Measurements from ENCODE around the gene NSFL1C.
A peak's percentile ranks its signal among the peaks of the same experiment; 100 is the strongest.

NSFL1C gene

DNA sequence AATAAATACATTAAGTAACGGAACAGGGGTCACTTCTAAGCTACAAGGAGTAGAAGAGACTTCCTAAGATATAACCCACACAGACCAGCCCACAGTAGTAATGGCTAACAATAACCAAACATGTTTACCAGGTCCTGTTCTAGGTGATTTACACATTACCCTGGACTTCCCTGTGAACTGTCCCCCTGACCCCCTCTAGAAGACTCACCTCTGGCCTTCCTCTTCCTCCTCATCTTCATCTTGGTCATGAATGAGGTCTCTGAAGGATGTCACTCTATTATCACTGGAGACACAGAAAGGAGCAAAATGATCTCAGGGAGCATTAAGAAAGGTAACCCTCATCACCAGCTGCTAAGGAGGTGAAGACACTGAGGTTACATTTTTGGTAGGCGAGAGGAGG, 8.7 kb downstream of the NSFL1C start:
- no peak for DNase-seq

DNA sequence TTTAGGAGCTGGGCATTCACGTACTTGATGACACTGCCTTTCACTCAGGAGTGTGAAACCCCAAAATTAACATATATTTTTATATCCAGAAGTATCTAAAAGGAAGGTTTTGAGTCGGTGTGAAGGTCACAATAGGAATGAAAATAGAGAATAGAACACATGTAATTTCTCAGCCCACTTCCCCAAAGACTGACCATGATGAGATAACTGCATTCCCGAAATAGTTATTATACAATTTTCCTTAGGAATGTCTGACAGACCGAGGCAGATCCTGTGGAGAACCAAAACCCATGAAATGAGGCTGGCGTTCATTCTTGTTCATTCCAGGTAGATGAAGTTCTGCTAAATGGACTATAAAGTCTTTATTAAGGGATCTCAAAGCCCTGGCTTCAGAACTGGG, 10.3 kb downstream of the NSFL1C start:
- no peak for DNase-seq

DNA sequence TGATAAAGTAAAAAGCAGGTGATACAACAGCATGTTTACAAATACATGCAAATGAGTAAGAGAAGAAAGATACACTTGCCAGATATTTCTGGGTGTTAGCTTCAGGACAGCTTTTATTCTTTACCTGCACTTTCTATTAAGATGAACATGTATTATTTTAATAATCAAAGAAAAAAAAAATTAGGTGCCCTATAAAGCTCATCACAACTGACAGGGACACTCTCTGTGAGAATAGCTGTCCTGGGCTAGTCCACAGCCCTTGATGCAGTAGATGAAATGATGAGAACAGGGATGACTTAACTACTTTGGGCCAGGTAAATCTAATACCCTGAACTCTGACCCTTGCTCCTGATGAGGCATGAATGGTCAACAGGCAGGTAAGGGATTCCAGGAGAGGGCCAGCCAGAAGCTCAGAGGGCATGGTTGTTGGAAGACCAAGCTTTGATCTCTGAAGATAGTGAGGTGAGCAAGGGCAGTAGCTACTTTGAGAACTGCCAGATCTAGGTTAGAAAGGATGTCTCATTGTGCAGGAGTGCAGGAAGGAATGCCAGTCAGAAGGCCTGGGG, 15.6 kb downstream of the NSFL1C start:
- no peak for DNase-seq

- no peak for DNase-seq
Observed at GRCh38 chr20:1449370-1449769, 17.3 kb downstream of the NSFL1C start.

GRCh38 chr20:1448081-1448620, 18.5 kb downstream of the NSFL1C start:
- no peak for DNase-seq

GRCh38 chr20:1446536-1446935, 20.1 kb downstream of the NSFL1C start:
- no peak for DNase-seq

- no peak for DNase-seq
Observed at GRCh38 chr20:1443085-1443484, 23.6 kb downstream of the NSFL1C start.

DNA sequence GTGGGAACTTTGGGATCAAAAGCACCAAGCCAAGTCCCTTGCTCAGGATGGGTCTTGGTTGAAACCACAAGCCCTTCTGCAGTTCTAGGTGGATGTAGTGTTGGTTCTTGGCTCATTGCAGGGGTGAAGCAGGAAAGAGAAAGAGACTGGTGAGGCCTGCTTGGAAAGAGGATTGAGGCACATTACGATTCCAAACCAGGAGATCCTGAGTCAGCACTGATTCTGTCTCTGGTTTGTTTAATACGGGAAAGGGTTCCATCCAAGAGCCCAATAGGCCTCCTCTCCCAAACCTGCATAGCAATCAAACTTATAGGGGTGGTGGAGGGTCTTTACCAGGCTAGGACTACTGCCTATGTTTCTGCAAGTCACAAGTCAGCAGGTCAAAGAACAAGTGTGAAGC, 24.3 kb downstream of the NSFL1C start:
- no peak for DNase-seq

GRCh38 chr20:1441133-1441532, 25.5 kb downstream of the NSFL1C start:
- DNase-seq = no peak

GRCh38 chr20:1440024-1440423, 26.6 kb downstream of the NSFL1C start:
- DNase-seq = no peak

- no peak for DNase-seq
Observed at GRCh38 chr20:1438361-1438760, 28.3 kb downstream of the NSFL1C start.

DNA sequence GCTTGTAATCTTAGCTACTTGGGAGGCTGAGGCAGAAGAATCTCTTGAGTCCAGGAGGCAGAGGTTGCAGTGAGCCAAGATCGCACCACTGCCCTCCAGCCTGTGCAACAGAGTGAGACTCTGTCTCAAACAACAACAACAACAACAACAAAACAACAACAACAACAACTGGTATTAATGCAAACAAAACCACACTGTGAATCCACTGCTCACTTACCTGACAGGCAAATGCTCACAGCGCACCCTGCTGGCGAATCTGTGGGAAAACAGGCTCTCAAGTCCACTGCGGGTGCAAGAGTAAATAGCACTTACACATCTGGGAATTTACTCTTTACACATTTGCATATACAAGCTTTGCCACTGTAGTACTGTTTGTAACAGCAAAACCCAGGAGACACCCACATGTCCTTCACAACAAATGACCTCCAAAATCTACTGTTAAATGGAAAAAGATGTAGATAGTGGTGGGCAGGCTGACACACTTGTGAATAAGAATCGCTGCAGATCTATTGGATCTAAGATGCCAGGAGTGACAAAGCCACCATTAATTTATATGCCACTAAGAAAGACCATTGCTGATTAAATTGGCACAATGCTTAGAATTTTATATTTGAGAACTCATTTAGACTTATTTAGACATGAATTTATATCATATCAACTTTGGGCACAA, 29.3 kb downstream of the NSFL1C start:
- DNase-seq = peak; percentile 71

GRCh38 chr20:1436263-1436662, 30.4 kb downstream of the NSFL1C start:
- DNase-seq = no peak

DNA sequence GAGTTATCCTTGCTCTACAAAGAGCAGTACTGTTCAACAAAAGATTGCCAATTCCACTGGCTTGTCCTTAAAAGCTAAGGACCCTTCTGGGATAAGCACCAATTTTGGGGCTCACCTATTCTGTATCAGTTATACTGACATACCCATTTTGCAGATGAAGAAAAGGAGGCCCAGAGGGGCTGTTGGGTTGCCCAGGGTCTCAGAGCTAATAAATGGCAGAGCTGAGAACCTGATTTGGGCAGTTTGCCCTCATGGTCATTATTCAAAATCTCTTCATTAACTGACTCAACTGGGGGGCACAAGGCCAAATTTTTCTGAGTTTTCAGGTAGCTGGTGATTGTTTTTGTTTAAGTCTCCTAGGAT, 31.3 kb downstream of the NSFL1C start:
- DNase-seq = no peak

DNA sequence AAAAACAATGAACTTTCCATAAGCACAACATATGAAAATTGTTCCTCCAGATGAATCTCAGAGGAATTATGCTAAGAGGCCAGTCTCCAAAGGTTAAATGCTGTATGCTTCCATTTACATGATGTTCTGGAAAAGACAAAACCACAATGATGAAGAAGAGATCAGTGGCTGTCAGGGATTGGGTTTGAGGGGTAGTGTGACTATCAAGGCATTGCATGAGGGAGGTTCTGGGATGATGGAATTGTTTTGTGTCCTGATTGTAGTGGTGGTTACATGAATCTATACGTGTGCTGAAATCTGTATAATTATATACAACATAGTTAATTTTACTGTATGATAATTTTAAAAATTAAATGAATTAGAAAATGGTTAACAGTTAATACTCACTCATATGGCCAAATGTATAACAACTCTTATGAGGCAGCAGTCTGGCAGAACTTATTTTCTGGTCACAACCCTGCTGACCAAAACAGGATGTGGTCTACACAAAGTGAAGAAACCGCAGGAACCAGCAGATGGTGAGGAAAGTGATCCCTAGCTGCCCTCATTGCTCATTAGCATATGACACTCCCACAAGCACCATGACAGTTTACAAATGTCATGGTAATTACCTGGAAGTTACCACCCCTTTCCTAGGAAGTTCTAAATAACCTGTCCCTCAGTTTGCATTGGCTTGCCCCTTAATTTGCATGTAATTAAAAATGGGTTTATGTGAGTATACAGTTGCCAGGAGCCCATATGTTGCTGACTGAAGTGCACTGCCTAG, 31.9 kb downstream of the NSFL1C start:
- DNase-seq = peak; percentile 20

DNA sequence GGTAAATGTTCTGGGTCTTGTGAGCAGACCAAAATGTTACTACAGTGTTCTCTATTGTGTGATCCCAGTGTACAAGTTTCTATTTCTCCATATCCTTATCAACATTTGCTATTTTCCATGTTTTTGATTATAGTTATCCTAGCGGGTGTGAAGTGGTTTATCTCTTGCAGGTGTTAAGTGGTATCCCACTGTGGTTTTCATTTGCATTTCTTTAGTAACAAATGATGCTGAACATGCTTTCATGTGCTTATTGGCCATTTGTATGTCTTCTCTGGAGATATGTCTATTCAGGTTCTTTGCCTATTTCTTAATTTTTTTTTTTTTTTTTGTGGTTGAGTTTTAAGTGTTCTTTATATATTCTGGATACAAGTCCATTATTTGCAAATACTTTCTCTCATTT, 35.5 kb downstream of the NSFL1C start:
- DNase-seq = no peak

DNA sequence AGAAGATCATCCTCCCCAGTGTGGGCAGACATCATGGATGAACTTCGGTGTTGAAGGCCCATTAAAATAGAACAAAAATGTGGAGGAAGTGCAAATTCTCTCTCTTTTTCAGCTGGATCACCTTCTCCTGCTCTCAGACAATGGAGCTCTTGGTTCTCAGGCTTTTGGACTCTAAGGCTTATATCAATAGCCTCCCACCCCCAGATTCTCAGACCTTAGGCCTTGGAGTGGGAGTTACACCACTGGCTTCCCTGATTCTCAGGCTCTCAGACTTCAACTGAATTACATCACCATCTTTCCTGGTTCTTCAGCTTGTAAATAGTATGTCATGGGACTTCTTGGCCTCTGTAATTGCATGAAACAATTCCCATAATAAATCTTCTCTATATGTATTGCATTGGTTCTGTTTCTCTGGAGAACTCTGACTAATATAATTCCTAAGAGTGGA, 36.6 kb downstream of the NSFL1C start:
- DNase-seq = no peak

DNA sequence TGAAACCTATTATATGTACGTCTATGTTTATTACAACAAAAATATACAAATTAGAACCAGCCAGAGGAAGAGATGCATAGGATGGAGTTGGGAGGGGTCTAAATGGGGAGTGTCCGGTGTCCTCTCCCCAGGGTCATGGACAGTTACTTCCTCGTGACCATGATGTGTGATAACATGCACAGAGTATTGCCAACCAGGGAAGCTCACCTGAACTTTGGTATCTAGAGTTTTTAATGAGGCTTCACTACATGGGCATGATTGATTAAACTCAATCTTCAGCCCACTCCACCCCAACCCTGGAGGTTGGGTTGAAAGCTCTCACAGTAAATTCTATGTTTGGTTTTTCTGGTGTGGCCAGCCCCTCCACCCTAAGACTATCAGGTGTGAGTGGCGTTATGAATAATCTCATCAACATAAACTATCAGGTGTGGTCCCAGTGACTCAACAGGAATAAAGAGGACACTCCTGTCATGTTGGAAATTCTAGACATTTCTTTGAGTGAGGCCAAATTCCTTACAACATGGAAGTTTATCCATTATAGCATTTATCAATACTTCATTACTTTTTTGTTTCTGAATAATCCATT, 37.4 kb downstream of the NSFL1C start:
- no peak for DNase-seq

DNA sequence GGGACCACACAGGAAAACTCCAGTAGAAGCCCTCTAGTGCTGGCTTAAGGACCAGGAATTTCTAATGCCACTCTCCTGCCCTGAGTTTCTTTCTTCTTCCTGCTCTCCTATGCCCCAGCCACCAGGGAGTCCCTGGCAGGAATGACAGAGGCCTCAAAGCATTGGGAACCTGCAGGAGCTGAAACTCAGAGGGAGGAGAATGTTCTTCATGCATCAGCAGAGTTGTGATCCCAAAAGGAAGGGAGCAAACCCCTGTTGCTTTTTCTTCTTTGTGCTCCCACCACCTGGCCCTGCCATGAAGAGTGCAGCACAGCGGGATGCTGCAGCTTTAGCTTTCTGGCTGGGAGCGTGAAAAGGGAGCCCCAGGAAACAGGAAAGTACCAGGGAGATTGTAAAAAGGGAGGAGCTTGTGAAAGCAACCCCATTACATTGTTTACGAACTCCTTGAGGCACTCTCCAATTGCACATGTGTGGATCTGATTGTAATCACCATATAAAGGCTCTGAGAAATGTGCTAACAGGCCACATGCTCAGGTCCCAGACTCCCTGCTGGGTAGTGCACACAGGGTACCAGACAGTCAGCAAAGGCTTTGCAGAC, 39.1 kb downstream of the NSFL1C start:
- DNase-seq = no peak

DNA sequence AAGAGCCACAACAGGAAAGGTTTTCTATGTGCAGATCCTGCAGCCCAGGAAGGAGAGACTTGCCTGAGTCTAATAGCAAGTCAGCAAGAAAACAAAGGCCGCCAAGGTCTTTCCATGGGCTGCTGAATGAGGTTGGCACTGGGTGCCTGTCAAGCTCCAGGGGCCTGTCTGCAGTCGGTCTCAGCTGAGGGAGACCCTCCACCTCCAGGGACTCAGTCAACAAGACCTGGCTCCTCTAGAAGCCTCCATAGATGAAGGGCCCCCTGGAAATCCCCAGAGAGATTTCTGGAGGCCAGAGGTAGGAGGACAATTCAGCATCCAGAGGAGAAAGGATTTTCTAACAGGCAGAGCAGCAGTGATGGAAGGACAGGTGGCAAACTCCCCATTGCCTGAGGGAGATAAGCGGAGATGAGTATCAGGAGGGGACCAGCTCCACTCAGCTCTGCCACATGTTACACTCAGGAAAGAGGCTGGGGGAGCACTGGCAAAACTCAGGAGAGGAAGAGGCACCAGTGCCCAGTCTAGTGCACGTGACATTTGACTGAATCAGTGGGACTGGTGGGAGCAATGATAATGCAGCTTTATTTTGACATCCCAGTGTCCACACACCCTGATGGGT, 40.3 kb downstream of the NSFL1C start:
- no peak for DNase-seq

DNA sequence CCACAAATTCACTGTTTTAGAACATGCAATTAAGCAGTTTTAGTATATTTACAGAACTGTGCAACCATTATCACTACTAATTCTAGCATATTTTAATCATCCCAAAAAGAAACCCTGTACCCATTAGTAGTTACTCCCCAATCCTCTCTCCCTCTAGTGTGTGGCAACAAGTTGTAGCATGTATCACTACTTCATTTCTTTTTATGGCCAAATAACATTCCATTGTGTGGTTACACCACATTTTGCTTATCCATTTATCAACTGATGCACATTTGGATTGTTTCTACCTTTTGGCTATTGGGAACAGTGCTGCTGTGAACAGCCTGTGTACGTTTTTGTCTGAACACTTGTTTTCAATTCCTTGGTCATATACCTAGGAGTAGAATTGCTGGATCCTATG, 42.3 kb downstream of the NSFL1C start:
- no peak for DNase-seq

DNA sequence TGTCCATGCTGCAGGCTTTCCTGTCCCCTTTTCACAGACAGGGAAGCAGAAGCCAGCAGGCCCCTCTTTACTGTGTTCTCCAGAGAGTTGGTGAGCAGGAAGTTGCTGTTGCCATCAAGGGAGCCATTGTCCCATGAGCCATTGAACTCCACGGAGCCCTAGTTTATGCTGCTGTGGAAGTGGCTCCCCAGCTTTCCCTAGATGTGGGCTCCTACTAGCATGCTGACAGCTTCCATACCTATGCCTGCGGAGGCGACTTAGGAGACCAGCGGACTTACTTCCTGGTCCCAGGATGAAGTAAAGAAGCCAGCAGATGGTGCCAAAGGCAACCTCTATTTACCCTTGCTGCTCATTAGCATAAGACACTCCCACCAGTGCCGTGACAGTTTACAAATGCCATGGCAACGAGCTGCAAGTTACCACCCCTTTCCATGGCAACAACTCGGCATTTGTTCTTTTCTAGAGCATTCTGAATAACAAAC, 43.0 kb downstream of the NSFL1C start:
- DNase-seq = no peak

- DNase-seq = no peak
Observed at GRCh38 chr20:1423206-1423605, 43.4 kb downstream of the NSFL1C start.
